Panc1 (cell line): ENCODE measurements around the gene QARS1. TPM values are rescaled to one million over a fixed set of nuclear protein-coding genes. Genes with fewer than 3 reads are reported as not detected.

Experiments
- ATAC-seq: fragments of 200-7000 bp; cut with Tn5 transposase; 2 replicates; pipeline ENCODE4 v1.9.1; 2020; ENCODE audit warnings: mild to moderate bottlenecking, moderate library complexity
- BruUV-seq: library from RNA; stranded (reverse); fragments of 400-500 nt; replicated peaks from 2 replicates; lab custom pipeline; 2021; lab: Mats Ljungman, UMichigan
- CTCF ChIA-PET: fragments of 300-600 bp; sonication (Branson Sonifier 250); formaldehyde crosslinking; loops from one replicate; lab custom pipeline; 2022; ENCODE audit warnings: antibody characterized with exemption; lab: Charles Lee
- POLR2A ChIA-PET: fragments of 300-600 bp; sonication (Branson Sonifier 250); formaldehyde crosslinking; loops from one replicate; lab custom pipeline; 2022; ENCODE audit warnings: antibody characterized with exemption; lab: Charles Lee
- DNase-seq: peaks from one replicate; pipeline ENCODE4 v3.0.0-alpha.2; 2010; ENCODE audit warnings: low read depth, low spot score
- H3K27ac ChIP-seq: 2 replicates; pipeline ENCODE4 v1.5.1; 2011; ENCODE audit warnings: mild to moderate bottlenecking, low read length, inconsistent platforms
- H3K27me3 ChIP-seq: fragments of 200-500 bp; sonication (Bioruptor generic); 2 replicates; pipeline ENCODE4 v1.6.0; 2014; ENCODE audit warnings: low read length, inconsistent platforms; ENCODE audit not compliant: control insufficient read depth, insufficient read depth
- H3K36me3 ChIP-seq: fragments of 200-500 bp; sonication (Bioruptor generic); 2 replicates; pipeline ENCODE4 v1.5.1; 2014; ENCODE audit warnings: inconsistent platforms, mild to moderate bottlenecking, low read length, moderate library complexity; ENCODE audit not compliant: control insufficient read depth, insufficient read depth
- H3K4me1 ChIP-seq: 2 replicates; pipeline ENCODE4 v1.5.1; 2011; ENCODE audit warnings: inconsistent platforms, mild to moderate bottlenecking, low read length, moderate library complexity; ENCODE audit not compliant: control insufficient read depth, insufficient read depth
- H3K4me3 ChIP-seq, 2 experiments: 2 replicates each; pipeline ENCODE4 v1.5.1; 2011 to 2012; ENCODE audit warnings: low read depth in 2 of 2, low read length in 2 of 2, mild to moderate bottlenecking in 2 of 2, inconsistent platforms in 1 of 2, moderate library complexity in 1 of 2
- H3K9me3 ChIP-seq: fragments of 200-500 bp; sonication (Bioruptor generic); 2 replicates; pipeline ENCODE4 v1.5.1; 2014; ENCODE audit warnings: low read depth, mild to moderate bottlenecking, inconsistent platforms, low read length, moderate library complexity; ENCODE audit not compliant: control insufficient read depth, insufficient read depth
- CTCF ChIP-seq: fragments of 450-650 bp; IDR thresholded peaks from 2 replicates; pipeline ENCODE4 v1.5.1; 2017; ENCODE audit warnings: mild to moderate bottlenecking
- POLR2AphosphoS5 ChIP-seq: IDR thresholded peaks from 2 replicates; pipeline ENCODE4 v1.6.1; 2012; ENCODE audit warnings: mild to moderate bottlenecking, low read depth, low read length, moderate library complexity
- REST ChIP-seq, 2 experiments: IDR thresholded peaks; 2 replicates each; pipeline ENCODE4 v1.6.1; 2011 to 2012; ENCODE audit warnings: low read depth in 2 of 2, control low read depth in 1 of 2, low read length in 1 of 2, mild to moderate bottlenecking in 1 of 2, moderate library complexity in 1 of 2; ENCODE audit not compliant: insufficient read depth in 1 of 2
- SIN3A ChIP-seq: IDR thresholded peaks from 2 replicates; pipeline ENCODE4 v1.6.1; 2012; ENCODE audit warnings: low read depth, mild to moderate bottlenecking, low read length, moderate library complexity, borderline replicate concordance; ENCODE audit not compliant: insufficient read depth
- TCF7L2 ChIP-seq: IDR thresholded peaks from 2 replicates; pipeline ENCODE4 v1.6.1; 2011; ENCODE audit warnings: mild to moderate bottlenecking, low read depth, low read length, inconsistent platforms
- in situ Hi-C: cut with HindIII; loops from 2 replicates; pipeline ENCODE4 v1.10.0; 2016; ENCODE audit warnings: low sequenced_read_pairs, low pct_unique_long_range_greater_than_20kb
- intact Hi-C: fragments of 100-400 bp; cut with micrococcal nuclease; formaldehyde crosslinking; loops from one replicate; pipeline ENCODE4 v1.10.0; 2022; ENCODE audit not compliant: unreplicated experiment
- total RNA-seq: library from RNA; stranded (reverse); gene quantifications from one replicate; pipeline ENCODE4 v1.2.1, GENCODE V29; 2021; ENCODE audit not compliant: unreplicated experiment

The QARS1 gene
- total RNA-seq, 1 experiment from 2014 or later, result 186 TPM

- ATAC-seq (no peak), DNase-seq (no peak)
- intact Hi-C loops (no loop called here), in situ Hi-C loops (no loop called here)
- no peak overlapping the region for H3K27ac ChIP-seq
- POLR2A ChIA-PET, result interaction anchor here (0.6 kb wide), 1 partner anchor 84 kb away, joined by 8 read pairs; no protein-coding TSS in a partner anchor
- no peaks in the 10 kb centered on the region for H3K9me3 ChIP-seq
- peaks cover 8% of the 10 kb centered on the region for H3K4me1 ChIP-seq
- CTCF ChIA-PET, result no interaction called here
- no peaks in the 10 kb centered on the region; the same call in 1 of the 2 replicates for H3K36me3 ChIP-seq
- no peaks in the 10 kb centered on the region for H3K27me3 ChIP-seq
- H3K4me3 ChIP-seq, result no peak overlapping the region
- TF ChIP-seq CTCF (no peak), POLR2AphosphoS5 (no peak), REST (IDR thresholded peaks at IDR 0.05; ENCODE audit: insufficient read depth in 1 of 2, low read depth in 2 of 2, low read length in 1 of 2) (no peak), SIN3A (no peak), TCF7L2 (no peak)
- BruUV-seq, result no TSS peak
Measured at GRCh38 chr3:49119036-49119435, 14.5 kb upstream of the QARS1 start.

- POLR2A ChIA-PET, result no interaction called here
Measured at GRCh38 chr3:49112262-49112661, 7.7 kb upstream of the QARS1 start.

More at GRCh38 chr3:49112262-49112661, 7.7 kb upstream of the QARS1 start:
- intact Hi-C loops (no loop called here), in situ Hi-C loops (no loop called here)
- Histone ChIP-seq H3K27ac (no peak overlapping the region), H3K9me3 (no peaks in the 10 kb centered on the region), H3K4me1 (no peaks in the 10 kb centered on the region), H3K27me3 (no peaks in the 10 kb centered on the region), H3K36me3 (peaks cover 3% of the 10 kb centered on the region; the same call in 1 of the 2 replicates), H3K4me3 (no peak overlapping the region)
- ATAC-seq, result no peak
- TF ChIP-seq TCF7L2 (no peak), REST (IDR thresholded peaks at IDR 0.05; ENCODE audit: insufficient read depth in 1 of 2, low read depth in 2 of 2, low read length in 1 of 2) (no peak)
- no TSS peak for BruUV-seq
- CTCF ChIA-PET, result no interaction called here
- DNase-seq, result no peak
